Bronchial epithelial cell (primary cell): Measurements from ENCODE around the gene FKRP. TPM values are rescaled to one million over a fixed set of nuclear protein-coding genes. Genes with fewer than 3 reads are reported as not detected.
A peak's percentile ranks its signal among the peaks of the same experiment; 100 is the strongest.
"Not testable (repeated sequence)": the region's sequence is repeated elsewhere in the genome, so short reads cannot be mapped to it uniquely, and the experiment has no call there.

Source experiments
- DNase-seq: peaks from one replicate; pipeline ENCODE4 v3.0.0-alpha.2; 2010; ENCODE audit warnings: low read depth
- FAIRE-seq: peaks from 2 replicates; lab custom pipeline; 2011; peaks lifted over from hg19 to GRCh38; lab: Jason Lieb, UNC
- H3K27me3 ChIP-seq: 2 replicates; pipeline ENCODE4 v1.5.1; 2011; ENCODE audit warnings: low read length; ENCODE audit not compliant: control insufficient read depth, insufficient read depth
- H3K36me3 ChIP-seq: 2 replicates; pipeline ENCODE4 v1.5.1; 2011; ENCODE audit warnings: low read length; ENCODE audit not compliant: control insufficient read depth, insufficient read depth
- H3K4me3 ChIP-seq: 2 replicates; pipeline ENCODE4 v1.5.1; 2011; ENCODE audit warnings: mild to moderate bottlenecking, low read depth, low read length, control low read depth
- total RNA-seq: library from RNA; depleted of rRNA; stranded (reverse); fragments of >200 nt; gene quantifications from 2 replicates; pipeline ENCODE4 v1.2.1, GENCODE V29; 2014
- TF ChIP-seq, protein P1 (sequence below): IDR thresholded peaks from 2 replicates; pipeline ENCODE4 v1.5.1; 2011; ENCODE audit warnings: mild to moderate bottlenecking, moderate library complexity, low read length, control low read depth, inconsistent platforms; ENCODE audit not compliant: insufficient read depth, severe bottlenecking

FKRP gene
- total RNA-seq, 1 donor from 2014 or later = 5.8 TPM

- Histone ChIP-seq H3K36me3 (peaks cover 5% of the 10 kb centered on the region), H3K4me3 (no peak overlapping the region), H3K27me3 (no peaks in the 10 kb centered on the region)
- FAIRE-seq = no peak
- peak; percentile 37 for DNase-seq
- TF ChIP-seq, protein P1, sequence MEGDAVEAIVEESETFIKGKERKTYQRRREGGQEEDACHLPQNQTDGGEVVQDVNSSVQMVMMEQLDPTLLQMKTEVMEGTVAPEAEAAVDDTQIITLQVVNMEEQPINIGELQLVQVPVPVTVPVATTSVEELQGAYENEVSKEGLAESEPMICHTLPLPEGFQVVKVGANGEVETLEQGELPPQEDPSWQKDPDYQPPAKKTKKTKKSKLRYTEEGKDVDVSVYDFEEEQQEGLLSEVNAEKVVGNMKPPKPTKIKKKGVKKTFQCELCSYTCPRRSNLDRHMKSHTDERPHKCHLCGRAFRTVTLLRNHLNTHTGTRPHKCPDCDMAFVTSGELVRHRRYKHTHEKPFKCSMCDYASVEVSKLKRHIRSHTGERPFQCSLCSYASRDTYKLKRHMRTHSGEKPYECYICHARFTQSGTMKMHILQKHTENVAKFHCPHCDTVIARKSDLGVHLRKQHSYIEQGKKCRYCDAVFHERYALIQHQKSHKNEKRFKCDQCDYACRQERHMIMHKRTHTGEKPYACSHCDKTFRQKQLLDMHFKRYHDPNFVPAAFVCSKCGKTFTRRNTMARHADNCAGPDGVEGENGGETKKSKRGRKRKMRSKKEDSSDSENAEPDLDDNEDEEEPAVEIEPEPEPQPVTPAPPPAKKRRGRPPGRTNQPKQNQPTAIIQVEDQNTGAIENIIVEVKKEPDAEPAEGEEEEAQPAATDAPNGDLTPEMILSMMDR = no peak
Measured at GRCh38 chr19:46761418-46761831, 15.6 kb downstream of the FKRP start.

- H3K27me3 ChIP-seq = no peaks in the 10 kb centered on the region
- TF ChIP-seq, protein P1 = no peak
- H3K4me3 ChIP-seq = no peak overlapping the region
- DNase-seq (peak; percentile 96), FAIRE-seq (peak; percentile 32)
- no peaks in the 10 kb centered on the region for H3K36me3 ChIP-seq
Measured at GRCh38 chr19:46762245-46762890, 16.5 kb downstream of the FKRP start.

- TF ChIP-seq, protein P1 = no peak
- DNase-seq = no peak
- Histone ChIP-seq H3K36me3 (no peaks in the 10 kb centered on the region), H3K4me3 (no peak overlapping the region), H3K27me3 (no peaks in the 10 kb centered on the region)
- FAIRE-seq = no peak
Measured at GRCh38 chr19:46764817-46765291, 19.0 kb downstream of the FKRP start.

- H3K4me3 ChIP-seq = no peak overlapping the region
- FAIRE-seq = no peak
Measured at GRCh38 chr19:46766569-46767317, 20.9 kb downstream of the FKRP start.

GRCh38 chr19:46768746-46769145 is 22.9 kb downstream of the FKRP start:
- H3K4me3 ChIP-seq, DNase-seq, H3K36me3 ChIP-seq, FAIRE-seq, H3K27me3 ChIP-seq: not testable (repeated sequence)

More at GRCh38 chr19:46766569-46767317, 20.9 kb downstream of the FKRP start:
- Histone ChIP-seq H3K27me3 (no peaks in the 10 kb centered on the region), H3K36me3 (no peaks in the 10 kb centered on the region)
- TF ChIP-seq, protein P1 = peak; percentile 77
- DNase-seq = no peak
